HL-60/S4 (cell line): ENCODE results near the gene RHOXF1.
"Not testable (repeated sequence)": the region's sequence is repeated elsewhere in the genome, so short reads cannot be mapped to it uniquely, and the experiment has no call there.

Experiments used
- in situ Hi-C: fragments of 300-500 bp; cut with MboI; formaldehyde crosslinking; loops from 2 replicates; pipeline ENCODE4 v1.14.3; 2022; ENCODE audit warnings: low sequenced_read_pairs

RHOXF1 gene

DNA sequence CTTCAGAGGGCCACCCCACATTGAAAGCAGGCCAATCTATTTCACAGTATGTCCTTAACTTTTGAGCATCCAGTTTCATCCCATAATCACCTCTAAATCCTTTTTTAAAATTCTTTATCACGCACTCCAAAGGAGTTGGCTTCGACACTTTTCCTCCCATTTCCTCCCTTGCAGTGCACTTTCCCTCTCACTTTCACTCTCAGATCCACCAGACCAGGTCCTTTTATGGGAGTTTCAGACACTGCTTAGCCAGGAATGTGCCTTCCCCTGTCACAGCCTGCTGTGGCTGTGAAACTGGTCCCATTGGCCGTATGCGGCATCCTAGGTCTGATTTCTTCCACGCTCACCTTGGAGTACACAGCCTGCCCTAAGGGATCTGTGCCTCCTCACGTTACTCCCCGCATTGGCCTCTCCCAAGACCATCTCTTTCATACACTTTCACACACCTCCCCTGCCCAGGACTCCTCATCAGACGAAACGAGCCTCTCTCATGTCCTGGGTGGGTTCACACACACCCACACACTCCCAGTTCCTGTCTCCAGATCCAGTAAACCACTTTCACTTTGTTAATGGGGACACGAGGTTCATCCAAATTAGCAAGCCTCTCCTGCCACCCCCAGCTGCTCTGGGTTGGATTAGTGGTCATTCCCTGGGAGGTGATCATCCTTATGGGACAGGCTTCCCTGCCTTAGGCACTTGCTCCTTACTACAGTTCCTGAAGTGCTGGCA lies 28.3 kb downstream of the RHOXF1 start:
- in situ Hi-C loops: no loop called here

DNA sequence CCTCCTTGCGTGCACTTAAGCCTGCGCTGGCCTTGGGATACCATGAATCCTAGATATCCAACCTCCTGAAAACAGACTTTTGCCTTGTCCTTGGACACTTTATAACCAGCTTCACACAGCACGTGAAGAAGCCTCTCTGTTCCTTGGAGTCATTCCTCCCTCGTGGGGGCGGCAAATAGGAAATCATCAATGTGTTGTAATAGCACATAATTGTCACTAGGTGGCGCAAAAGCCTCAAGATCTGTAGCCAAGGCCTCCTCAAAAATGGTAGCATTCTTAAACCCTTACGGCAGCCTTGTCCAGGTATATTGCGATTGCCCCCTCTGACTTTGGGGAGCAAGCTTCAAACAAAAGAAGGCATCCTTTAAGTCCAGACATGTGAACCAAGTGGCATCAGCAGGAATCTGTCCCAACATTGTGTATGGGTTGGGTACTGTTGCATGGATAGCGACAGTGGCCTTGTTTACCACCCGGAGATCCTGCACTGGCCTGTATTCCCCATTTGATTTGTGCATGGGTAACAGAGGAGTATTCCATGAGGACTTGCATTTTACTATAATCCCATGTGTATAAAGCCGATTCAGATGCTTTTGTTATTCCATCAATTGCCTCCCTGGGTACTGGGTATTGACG lies 30.0 kb downstream of the RHOXF1 start:
- in situ Hi-C loops: not testable (repeated sequence)

DNA sequence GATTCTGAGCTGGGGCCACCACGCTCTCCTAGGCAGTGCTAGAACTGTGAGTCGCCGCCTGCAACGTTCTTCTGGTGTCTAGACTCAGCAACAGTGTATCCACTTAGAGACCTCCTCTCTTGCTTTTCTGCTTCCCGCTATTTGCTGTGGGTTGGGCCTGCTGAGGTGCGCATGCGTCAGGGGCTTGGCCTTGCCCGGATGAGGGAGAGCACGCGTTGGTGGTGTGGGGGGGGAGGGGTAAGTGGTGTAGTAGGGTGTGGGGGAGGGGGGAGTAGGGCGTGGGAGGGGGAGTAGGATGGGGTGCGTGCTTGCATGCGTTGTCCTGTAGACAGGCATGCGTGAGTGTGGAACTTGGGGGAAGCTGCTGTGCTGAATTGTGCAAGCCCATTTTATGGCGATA lies 38.1 kb downstream of the RHOXF1 start, which contains the start of gene RHOXF2B:
TSS of gene RHOXF2B (minus strand) at position 101 of the 400 bp plus-strand sequence. CDS start 138 bp downstream, outside the sequence.
- in situ Hi-C loops: not testable (repeated sequence)

DNA sequence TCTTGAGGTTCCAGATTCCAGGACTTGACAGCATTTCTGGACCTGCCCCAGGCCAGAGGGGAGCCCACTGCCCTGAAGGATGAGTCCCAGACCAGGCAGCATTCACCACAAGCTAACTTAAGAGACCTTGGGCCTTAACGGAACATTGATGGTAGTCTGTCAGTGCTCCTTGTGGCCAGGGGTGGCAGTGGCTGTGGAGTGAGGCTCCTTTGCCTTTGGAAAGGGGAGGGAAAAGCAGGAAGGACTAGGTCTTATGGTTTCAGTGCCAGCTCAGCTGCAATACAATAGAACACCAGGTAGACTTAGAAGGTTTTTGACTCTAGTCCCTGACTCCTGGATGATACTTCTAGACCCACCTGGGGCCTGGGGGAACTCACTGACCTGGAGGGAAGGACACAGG lies 49.5 kb downstream of the RHOXF1 start:
- in situ Hi-C loops: not testable (repeated sequence)
